Stimulated activated CD8-positive, alpha-beta memory T cell treated with anti-CD3 and anti-CD28 coated beads, Interleukin-2, amount 100 ng/mL, for 1 hour (primary cell): Measurements from ENCODE around the gene CYP4F11.
"Not testable (repeated sequence)": the region's sequence is repeated elsewhere in the genome, so short reads cannot be mapped to it uniquely, and the experiment has no call there.

ENCODE experiments used
- DNase-seq, 2 donors: peaks; one replicate each; pipeline ENCODE4 v3.0.0-alpha.2; 2020; ENCODE audit warnings: low read depth in 2 of 2

The CYP4F11 gene, protein sequence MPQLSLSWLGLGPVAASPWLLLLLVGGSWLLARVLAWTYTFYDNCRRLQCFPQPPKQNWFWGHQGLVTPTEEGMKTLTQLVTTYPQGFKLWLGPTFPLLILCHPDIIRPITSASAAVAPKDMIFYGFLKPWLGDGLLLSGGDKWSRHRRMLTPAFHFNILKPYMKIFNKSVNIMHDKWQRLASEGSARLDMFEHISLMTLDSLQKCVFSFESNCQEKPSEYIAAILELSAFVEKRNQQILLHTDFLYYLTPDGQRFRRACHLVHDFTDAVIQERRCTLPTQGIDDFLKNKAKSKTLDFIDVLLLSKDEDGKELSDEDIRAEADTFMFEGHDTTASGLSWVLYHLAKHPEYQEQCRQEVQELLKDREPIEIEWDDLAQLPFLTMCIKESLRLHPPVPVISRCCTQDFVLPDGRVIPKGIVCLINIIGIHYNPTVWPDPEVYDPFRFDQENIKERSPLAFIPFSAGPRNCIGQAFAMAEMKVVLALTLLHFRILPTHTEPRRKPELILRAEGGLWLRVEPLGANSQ

DNA sequence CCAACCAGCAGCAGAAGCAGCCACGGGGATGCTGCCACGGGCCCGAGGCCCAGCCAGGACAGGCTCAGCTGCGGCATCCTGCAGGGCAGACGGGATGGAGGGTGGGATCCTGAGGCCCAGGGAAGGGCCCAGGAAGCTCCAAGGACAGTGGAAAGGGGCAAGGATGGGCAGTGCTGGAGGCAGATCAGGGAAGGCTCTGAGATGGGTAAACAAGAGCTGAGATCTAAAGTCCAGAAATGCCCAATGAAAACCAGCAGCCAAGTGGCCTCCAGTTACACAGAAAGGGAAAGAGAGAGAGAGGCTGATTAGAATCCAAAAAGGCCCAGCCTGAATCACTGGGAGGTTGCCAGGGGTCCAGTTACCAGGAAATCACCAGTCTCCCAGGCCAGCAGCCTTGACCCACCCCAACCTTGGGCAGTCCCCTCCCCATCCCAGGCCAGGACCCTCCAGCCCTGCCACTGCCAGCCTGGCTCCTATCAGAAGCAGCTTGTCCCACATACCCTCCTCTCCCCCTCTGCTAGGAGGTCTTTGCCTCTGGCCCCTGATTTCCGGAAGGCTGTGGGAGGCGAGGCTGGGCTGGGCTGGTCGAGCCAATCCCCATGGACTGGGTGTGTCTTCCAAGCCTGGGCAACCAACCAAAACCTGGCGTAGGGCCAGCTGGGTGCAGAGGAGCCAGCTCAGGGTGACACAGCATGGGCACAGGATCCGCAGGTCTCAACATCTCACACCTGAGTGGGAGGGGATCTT is at the start of gene CYP4F11:
CYP4F11 (minus strand) TSS at position 198 of the 747 bp plus-strand sequence; CDS start at position 77, 121 bp downstream.
- DNase-seq: no peak

DNA sequence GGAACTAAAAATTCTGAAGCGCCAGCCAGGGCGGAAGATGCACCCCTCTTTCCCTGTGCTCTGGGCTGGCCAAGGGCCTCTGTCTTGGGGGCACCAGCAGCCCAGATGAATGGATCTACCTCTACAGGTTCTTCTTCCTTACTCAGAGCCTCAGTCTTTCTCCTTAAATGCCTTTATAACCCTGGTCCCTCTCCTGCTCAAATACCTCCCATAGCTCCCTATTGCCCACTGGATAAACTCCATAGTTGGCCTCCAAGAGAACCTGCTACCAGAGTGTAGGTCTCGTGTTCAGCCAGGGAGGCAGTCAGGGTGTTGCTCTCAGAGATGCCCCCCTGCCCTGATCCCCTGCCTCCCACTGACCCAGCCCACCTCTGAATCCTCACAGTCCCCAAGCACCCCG is 45.0 kb upstream of the CYP4F11 start:
- DNase-seq: no peak

DNA sequence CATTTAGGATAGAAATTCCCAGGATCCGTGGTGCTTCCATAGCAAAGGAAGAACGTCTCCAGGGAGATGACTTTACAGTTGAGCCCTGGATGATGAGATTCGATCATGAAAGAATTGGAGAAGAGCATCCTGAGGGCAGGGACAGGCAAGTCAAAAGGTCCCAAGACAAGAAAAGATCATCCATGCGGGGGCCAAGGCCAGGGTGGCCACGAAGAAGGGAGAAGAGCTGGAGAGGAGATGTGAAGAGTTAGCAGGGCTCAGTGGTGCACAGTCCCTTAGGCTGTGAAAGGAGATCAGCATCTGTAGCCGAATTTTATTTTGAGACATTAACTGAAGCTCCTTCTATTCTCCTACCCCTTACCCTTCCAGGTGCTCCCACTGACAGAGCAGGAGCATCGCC is 43.4 kb upstream of the CYP4F11 start:
- DNase-seq: no peak

DNA sequence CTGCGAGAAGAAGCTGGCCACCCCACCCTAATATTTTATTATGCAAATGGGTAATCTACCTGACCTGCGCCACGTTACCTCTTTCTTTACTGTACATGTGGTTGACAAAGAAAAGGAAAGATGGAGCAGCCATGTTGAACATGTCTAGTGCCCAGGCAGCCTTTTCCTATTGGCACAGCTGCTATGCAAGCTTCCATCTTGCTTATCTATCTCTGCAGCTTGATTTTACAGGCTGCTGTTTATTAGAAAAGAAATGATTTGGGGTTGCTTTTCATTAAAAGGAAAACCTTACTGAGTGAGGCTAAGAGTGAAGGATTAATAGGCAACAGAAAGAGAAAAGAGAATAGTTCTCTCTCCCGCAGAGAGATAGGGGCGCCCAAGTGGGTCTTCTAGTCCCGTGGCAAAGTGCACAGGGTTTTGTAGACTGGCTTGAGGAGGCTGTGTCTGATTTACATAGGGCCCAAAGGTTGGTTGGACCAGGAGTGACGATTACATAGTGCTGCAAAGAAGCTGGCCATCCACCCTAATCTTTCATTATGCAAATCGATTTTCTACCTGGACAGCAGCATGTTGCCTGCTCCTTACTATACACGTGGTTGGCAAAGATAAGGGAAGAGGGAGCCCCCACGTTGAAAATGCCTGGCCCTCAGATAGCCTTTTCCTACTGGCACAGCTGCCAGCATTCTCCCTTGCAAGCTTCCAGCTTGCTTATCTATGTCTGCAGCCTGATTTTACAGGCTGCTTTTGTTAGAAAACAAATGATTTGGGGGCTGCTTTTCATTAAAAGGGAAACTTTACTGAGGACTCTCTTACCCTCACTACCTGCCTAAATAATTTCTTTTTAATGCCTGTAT is 42.7 kb upstream of the CYP4F11 start:
- no peak for DNase-seq

DNA sequence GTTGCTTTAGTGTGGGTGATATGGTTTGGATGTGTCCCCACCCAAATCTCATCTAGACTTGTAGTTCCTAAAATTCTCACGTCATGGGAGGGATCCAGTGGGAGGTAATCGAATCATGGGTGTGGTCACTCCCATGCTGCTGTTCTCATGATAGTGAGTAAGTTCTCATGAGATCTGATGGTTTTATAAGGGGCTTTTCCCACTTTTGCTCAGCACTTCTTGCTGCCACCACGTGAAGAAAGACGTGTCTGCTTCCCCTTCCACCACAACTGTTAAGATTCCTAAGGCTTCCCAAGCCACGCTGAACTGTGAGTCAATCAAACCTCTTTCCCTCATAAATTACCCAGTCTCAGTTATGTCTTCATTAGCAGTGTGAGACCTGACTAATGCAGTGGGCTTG is 40.5 kb upstream of the CYP4F11 start:
- DNase-seq: no peak

DNA sequence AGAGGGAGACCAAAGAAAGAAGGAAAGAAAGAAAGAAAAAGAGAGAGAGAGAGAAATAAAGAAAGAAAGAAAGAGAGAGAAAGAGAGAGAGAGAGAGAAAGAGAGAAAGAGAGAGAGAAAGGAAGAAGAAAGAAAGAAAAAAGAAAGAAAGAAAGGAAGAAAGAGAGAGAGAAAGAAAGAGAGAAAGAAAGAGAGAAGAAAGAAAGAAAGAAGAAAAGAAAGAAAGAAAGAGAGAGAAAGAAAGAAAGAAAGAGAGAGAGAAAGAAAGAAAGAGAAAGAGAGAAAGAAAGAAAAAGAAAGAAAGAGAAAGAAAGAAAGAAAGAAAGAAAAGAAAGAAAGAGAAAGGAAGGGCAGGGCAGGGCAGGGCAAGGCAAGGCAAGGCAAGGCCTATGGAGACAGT is 37.7 kb upstream of the CYP4F11 start:
- DNase-seq: not testable (repeated sequence)

DNA sequence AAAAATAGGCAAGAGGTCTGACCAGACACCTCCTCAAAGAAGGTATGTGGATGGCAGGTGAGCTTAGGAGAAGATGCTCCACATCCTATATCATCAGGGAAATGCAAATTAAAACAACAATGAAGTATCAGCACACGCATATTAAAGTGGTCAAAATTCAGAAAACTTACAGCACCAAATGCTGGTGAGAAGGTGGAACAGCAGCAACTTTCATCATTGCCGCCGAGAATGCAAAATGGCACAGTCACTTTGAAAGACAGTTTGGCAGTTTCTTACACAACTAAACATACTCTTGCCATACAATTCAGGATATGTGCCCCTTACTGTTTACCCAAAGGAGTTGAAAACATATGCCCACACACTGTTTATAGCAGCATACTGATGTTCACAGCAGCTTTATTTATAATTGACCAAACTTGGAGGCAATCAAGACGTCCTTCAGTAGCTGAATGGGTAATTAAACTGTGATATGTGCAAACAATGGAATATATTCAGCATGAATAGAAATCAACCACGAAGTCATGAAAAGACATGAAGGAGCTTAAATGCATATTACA is 37.0 kb upstream of the CYP4F11 start:
- DNase-seq: no peak

DNA sequence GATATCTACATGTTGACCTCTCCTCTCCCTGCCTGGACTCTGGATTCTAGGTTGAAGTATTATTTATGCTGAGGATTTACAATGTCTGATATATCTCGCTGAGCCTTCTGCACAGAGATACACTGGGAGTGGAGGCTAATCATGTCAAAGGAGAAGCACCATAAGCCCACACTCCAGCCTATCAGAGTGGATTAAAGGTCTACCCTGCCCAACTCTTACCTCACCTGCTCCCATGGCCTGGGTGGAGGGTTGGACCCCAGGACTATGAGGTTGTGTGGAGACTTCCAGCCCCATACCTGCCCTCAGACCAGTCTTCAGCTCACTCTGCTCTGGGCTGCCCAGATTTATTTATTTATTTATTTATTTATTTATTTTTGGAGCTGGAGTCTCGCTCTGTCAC is 29.9 kb upstream of the CYP4F11 start:
- DNase-seq: no peak

DNA sequence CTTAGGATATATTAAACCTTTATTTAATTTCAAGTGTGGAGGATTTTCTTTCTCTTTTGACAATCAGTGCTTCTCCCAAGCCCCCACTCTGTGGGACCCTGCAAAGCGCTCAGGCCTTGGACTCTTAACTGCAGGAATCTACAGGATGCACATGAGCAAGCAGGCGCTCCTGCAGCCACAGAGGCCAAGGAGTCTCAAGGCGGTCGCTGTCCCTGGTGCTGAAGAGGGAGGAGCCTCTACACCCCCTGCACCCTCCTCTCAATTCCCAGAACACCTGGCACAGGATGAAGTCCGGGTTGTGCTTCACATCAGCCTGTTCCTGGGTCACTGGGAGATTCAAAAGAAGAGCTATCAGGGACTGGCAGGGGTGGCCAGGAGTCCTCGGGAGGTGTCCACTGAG is 28.0 kb upstream of the CYP4F11 start:
- DNase-seq: no peak

DNA sequence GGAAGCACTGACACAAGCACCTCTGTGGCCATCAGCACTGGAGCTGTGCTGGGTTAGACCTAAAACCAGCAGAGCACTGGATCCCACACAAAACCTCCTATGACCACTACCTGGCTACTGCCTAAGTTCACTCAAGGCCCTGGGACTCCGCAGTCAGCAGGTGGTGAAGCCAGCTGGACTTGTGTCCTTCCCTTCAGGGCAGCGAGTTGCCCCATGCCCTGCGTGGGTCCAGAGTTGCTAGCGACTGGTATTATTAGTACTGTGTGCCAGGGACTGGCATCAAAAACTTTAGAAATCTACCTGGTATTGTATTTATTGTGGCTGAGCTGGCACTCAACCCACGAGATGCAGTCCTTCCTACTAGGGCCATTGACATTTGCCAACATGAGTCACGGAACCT is 20.5 kb upstream of the CYP4F11 start:
- no peak for DNase-seq

DNA sequence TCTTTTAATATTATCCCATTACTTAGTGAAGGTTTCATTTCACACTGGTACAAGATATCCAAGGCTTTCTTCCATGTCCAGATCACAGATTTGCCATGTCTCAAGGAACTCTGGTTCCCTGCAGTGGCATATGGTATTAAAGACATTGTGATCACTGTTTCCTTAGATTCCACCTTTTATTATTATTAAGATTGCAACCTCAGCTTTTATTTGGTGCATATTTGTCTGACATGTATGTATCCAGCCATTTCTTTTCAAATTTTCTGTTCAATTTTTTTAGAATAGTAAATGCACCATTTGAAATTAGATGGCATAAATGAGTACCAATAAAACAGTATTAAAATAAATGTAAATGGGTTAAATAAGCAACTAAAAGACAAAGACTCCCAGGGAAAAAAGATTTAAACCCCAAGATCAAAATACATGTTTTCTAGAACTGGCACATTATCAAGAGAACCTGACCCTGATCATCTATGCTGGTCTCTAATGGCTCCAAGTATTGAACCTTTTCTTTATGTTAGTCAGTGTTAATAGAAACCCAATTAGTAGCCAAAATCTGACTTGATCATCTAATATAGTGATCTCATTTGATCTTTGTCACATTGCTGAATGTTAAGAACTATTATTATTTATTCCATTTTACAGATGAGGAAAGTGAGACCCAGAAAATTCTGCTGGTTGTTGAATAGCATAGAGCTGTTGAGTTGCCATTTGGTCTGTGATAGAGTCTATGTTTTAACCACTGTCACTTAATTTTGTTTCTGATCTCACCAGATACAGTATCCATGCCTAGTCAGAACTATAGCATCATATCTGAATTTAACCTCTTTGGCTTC is 14.1 kb upstream of the CYP4F11 start, which contains the start of gene OR10H4:
OR10H4 (plus strand) TSS at position 786 of the 836 bp plus-strand sequence; CDS start at position 786, 0 bp downstream.
- DNase-seq: no peak

DNA sequence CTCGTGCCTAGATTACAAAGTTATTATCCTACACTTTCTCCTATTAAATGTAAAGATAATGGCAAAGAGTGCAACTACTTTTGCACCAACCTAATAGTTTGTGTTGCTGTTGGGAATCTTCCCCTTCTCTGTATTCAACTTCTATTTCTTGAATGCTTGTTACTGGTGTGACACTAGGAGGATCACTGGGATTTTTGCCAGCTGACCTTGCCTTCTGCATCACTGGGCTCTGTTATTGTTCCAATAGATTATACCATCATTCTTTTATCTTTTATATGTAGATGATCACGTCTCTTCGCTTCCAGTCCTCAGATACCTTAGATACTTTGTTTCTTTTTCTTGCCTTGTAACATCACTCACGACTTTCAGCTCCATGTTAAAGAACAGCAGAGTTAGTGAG is 11.0 kb upstream of the CYP4F11 start:
- DNase-seq: no peak

DNA sequence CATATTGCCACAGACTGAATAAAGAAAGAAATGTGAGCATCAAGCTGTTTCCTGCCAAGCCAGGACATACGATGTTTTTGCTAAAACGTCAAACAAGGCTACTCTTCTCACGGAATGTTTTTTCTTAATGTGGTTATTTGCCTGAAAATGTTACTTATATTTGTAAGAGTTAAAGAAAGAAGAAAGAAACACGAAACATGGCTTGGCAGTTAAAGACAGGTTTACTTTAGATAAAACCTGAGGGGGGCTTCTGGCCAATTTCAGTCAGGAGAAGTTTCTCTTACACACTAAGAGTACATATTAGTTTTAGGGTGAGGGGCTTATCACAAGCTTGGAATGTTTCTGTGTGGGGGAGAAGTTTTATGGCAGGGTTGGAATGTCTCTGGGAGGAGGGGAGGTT is 10.1 kb upstream of the CYP4F11 start:
- no peak for DNase-seq

DNA sequence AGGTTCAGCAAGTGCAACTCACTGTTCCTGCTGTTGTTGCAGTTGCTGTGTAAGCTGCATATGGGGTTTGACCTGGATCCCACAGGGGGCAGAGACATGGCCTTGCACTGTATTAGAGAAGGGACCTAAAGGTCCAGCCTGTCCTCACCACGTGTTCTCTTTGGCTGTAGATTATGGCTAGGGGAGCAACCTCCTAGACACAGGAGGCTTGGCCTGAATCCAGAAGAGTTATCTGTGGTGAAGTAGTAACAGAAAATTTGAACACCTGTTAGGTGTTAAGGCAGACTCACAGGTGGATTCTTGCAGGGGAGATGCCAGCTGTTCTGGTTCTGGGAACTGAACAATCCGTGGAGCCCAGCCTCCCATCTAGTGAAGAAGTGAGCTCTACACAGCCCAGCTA is 3.4 kb upstream of the CYP4F11 start:
- no peak for DNase-seq

DNA sequence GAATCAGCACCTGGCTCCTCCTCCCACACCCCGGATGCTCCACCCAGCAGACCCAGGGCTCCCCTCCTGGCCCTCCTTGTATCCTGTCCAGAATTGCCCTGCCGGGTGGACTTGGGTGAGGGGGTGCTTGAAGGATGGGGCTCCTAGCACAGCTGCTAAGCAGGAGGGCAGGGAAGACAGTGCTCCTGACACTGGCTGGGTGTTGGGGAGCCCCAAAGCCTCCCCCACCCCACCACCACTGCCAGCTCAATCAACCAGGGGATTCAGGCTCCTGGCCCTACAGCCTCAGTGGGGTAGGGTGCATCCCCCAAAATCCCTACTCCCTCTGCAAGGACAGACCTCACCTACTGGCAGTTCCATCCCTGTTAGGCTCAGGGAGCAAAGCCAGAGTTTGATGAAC is 2.6 kb upstream of the CYP4F11 start:
- no peak for DNase-seq

DNA sequence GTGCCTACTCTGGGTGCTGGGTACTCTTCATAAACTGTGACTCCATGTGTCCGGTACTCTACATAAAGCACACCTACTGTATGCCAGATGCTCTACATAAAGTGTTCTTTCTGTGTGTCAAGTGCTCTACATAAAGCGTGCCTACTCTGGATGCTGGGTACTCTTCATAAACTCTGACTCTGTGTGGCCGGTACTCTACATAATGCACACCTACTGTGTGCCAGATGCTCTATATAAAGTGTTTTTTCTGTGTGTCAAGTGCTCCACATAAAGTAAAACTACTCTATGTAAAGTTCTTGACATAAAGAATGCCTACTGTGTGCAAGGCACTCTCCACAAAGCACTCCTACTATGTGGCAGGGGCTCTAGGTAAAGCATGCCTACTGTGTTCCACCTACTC is 1.8 kb upstream of the CYP4F11 start:
- no peak for DNase-seq

DNA sequence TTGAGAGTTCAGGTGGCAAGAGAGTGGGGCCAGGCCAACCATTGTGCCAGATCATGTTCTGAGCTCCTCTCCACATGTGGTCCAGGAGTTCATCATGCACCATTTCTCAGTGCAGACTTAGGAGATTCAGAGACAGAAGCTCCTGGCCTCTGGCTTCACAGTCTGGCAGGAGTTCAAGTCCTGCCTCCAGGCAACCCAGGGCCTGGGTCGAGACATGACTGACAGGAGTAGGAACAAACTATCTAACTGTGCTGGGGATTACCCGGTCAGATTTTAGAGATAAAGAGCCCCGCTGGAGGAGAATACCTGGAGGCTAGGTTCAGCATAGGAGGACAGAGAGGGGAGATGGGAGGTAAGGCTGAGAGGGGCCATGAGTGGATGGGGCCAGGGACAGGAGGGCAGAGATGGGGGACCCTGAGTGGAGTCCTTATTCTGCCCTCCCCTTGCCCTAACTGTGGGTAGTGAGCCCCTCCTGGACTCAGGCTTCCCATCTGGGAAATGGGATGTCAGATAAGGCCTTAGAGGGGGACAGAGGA is 906 bp upstream of the CYP4F11 start:
- no peak for DNase-seq

DNA sequence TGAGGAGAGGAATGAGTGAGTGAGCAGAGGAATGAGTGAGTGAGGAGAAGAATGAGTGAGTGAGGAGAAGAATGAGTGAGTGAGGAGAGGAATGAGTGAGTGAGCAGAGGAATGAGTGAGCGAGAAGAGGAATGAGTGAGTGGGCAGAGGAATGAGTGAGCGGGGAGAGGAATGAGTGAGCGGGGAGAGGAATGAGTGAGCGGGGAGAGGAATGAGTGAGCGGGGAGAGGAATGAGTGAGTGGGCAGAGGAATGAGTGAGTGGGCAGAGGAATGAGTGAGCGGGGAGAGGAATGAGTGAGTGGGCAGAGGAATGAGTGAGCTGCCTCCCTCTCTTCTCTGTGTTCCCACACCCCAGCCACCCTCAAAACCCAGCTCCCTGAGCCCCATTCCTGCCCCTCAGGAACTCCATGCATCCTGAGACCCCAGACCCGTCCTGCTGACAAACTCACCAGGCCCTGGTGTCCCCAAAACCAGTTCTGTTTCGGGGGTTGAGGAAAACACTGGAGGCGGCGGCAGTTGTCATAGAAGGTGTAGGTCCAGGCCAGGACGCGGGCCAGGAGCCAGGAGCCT is 483 bp downstream of the CYP4F11 start:
- not testable (repeated sequence) for DNase-seq

DNA sequence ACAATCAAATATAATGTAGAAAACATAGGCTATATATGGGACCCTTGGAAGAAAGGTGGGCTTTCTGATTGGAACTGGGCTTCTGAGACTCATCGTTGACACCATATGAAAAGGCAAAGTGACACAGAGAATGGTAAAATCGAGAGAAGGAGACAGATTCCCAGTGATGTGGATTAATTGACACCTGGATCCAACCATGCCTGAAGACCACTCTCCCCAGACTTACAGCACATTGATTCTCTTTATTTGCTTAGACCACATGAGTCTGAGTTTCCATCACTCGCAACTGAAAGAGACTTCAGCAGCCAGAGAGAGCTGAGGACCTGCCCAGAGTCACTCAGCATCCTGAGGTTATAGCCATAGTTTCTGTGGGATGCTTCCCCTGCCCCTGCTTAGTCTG is 6.0 kb downstream of the CYP4F11 start:
- DNase-seq: no peak

DNA sequence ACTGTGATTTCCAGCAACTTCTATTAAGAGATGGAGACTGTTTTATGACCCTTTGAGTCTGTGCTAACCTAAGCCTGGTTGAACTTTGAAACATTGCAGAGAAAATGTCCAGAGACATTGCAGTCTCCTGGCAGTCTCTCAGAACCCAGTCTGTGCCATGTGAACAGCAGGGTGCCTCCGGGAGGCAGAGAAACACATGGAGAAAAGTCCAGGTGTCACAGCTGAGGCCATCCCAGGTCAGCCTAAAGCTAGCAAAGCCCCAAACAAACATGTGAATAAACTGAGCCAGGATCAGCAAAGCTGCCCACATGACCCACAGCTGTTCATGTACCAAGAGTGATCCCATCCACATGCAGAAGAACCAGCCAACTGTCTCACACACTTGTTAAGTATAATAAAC is 7.8 kb downstream of the CYP4F11 start:
- no peak for DNase-seq
